K562 (cell line): ENCODE measurements around the gene XPR1. TPM values are rescaled to one million over a fixed set of nuclear protein-coding genes. Genes with fewer than 3 reads are reported as not detected.

Source experiments
- CBFA2T2 ChIP-seq: fragments of 450-650 bp; conservative IDR thresholded peaks from 2 replicates; pipeline ENCODE4 v1.6.1; 2017; ENCODE audit warnings: mild to moderate bottlenecking
- CBFA2T3 ChIP-seq: fragments of 450-650 bp; IDR thresholded peaks from 2 replicates; pipeline ENCODE4 v1.6.1; 2017
- DPF2 ChIP-seq: fragments of 450-650 bp; IDR thresholded peaks from 2 replicates; pipeline ENCODE4 v1.6.1; 2016
- ELF4 ChIP-seq: fragments of 450-650 bp; formaldehyde crosslinking; IDR thresholded peaks from 2 replicates; pipeline ENCODE4 v1.4.0; 2022; ENCODE audit warnings: missing genetic modification characterization
- EP300 ChIP-seq: IDR thresholded peaks from 2 replicates; pipeline ENCODE4 v1.6.1; 2012; ENCODE audit warnings: low read length, improper control_type of control experiment
- ESRRB ChIP-seq: fragments of 250-450 bp; sonication (Bioruptor Pico); IDR thresholded peaks from 2 replicates; pipeline ENCODE4 v1.5.0; 2020; ENCODE audit warnings: mild to moderate bottlenecking, moderate library complexity, borderline replicate concordance
- ETV5 ChIP-seq: sonication (generic); formaldehyde crosslinking; IDR thresholded peaks from 2 replicates; pipeline ENCODE4 v1.4.0; 2020; ENCODE audit warnings: low read depth, mild to moderate bottlenecking, missing genetic modification reagents
- HSF4 ChIP-seq: fragments of 250-450 bp; sonication (Bioruptor Pico); IDR thresholded peaks from 2 replicates; pipeline ENCODE4 v2.1.2; 2022; ENCODE audit warnings: mild to moderate bottlenecking, moderate library complexity, borderline replicate concordance
- JUN ChIP-seq, 2 experiments: sonication (generic) in 1 of 2; formaldehyde crosslinking in 1 of 2; IDR thresholded peaks; 2 replicates each; pipeline versions ENCODE4 v1.6.1 to v1.8.0; 2012 to 2022; ENCODE audit warnings: borderline replicate concordance in 2 of 2, mild to moderate bottlenecking in 2 of 2, improper control_type of control experiment in 1 of 2, low read depth in 1 of 2, low read length in 1 of 2, missing genetic modification reagents in 1 of 2
- L3MBTL2 ChIP-seq: fragments of 450-650 bp; IDR thresholded peaks from 2 replicates; pipeline ENCODE4 v1.6.1; 2016; ENCODE audit warnings: mild to moderate bottlenecking, moderate library complexity
- MYC ChIP-seq, 2 experiments: fragments of 250-450 bp in 1 of 2; sonication (Bioruptor Pico) in 1 of 2; IDR thresholded peaks; 2 replicates each; pipeline versions ENCODE4 v1.5.1 to v1.6.1; 2012 to 2021; ENCODE audit warnings: low read depth in 2 of 2, borderline replicate concordance in 1 of 2, improper control_type of control experiment in 1 of 2, low read length in 1 of 2, mild to moderate bottlenecking in 1 of 2, moderate library complexity in 1 of 2
- SMC3 ChIP-seq: conservative IDR thresholded peaks from 2 replicates; pipeline ENCODE4 v1.6.1; 2011; ENCODE audit warnings: low read depth, low read length, improper control_type of control experiment; ENCODE audit not compliant: insufficient read depth
- TCF3 ChIP-seq: sonication (generic); formaldehyde crosslinking; IDR thresholded peaks from 2 replicates; pipeline ENCODE4 v1.4.0; 2020; ENCODE audit warnings: mild to moderate bottlenecking, missing genetic modification reagents
- ZKSCAN1 ChIP-seq: fragments of 150-350 bp; IDR thresholded peaks from 2 replicates; pipeline ENCODE4 v1.6.1; 2016; ENCODE audit warnings: low read depth, low read length
- polyA plus RNA-seq, 8 experiments: library from polyadenylated mRNA; depleted of rRNA in 4 of 8; stranded (reverse) in 5 of 8; unstranded in 3 of 8; fragments of >200 nt; fragmentation: Nextera tagmentation in 2 of 8; fragmentation: Illumina TruSeq in 1 of 8; extraction: Ambion mirVana in 2 of 8; extraction: Trizol in 1 of 8; gene quantifications; 2 replicates each; pipeline versions ENCODE4 v1.2.1 to v1.2.3, GENCODE V29; 2011 to 2014; ENCODE audit warnings: inconsistent platforms in 1 of 8, missing spikeins in 1 of 8
- total RNA-seq, 7 experiments: library from RNA; depleted of rRNA in 6 of 7; stranded (reverse); fragments of >200 nt in 6 of 7; fragmentation: Illumina TruSeq in 2 of 7; extraction: Trizol in 2 of 7; gene quantifications; 2 replicates each; pipeline versions ENCODE4 v1.2.1 to v1.2.3, GENCODE V29; 2011 to 2021; ENCODE audit warnings: low replicate concordance in 1 of 7
- TF ChIP-seq, protein P1 (sequence below): sonication (generic); formaldehyde crosslinking; IDR thresholded peaks from 2 replicates; pipeline ENCODE4 v1.9.0; 2022; ENCODE audit warnings: mild to moderate bottlenecking, missing genetic modification reagents
- TF ChIP-seq, protein P2 (sequence below): fragments of 250-450 bp; sonication (Bioruptor Pico); IDR thresholded peaks from 2 replicates; pipeline ENCODE4 v1.8.0; 2022; ENCODE audit warnings: inconsistent platforms, mild to moderate bottlenecking, moderate library complexity, borderline replicate concordance
- TF ChIP-seq, protein P3 (sequence below): sonication (generic); formaldehyde crosslinking; IDR thresholded peaks from 2 replicates; pipeline ENCODE4 v1.8.1; 2023; ENCODE audit warnings: mild to moderate bottlenecking, missing genetic modification reagents

XPR1 gene
- total and polyA plus RNA-seq, 9 of the 15 experiments (the other 6 are each of a cell fraction or from before 2014, with no cell fraction given): 3.0 to 66.2 (median 38.6) TPM

DNA sequence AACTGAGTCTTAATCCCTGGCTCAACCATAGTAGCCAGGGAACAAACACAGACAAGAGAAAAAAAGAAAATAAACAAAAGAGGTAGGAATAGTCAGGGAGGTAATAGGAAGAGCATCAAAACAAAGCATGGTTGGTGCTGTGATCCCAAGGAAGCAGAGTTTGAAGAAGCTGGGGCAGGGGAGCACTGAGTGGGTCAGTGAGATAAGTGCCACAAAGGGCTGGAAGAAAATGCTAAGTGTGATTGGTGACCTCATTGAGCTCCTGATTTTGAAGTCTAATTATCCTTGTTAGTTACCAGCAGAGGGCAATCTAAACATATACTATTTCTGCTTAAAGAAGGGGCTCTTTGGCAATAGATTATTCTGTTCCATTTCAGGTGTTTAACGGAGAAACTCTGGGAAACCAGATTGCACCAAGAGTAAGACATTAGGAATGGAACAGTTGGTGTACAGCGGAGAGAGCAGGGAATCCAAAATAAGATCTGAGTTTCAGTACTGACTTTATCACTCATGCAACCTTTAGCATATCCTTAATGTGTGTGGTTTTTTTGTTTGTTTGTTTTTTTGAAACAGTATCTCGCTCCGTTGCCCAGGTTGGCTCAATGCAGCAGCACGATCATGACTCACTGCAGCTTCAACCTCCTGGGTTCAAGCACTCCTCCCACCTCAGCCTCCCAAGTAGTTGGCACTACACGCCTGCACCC is 250.1 kb downstream of the XPR1 start (continued):
- TF ChIP-seq HSF4 (CRISPR knock-in tag) (no peak), JUN (IDR thresholded peaks at IDR 0.05; ENCODE audit: borderline replicate concordance, low read depth, low read length) (0 out of 2 replicates have a peak, but pooled peaks have one; percentile 47), JUN (CRISPR knock-in tag; IDR thresholded peaks at IDR 0.05; ENCODE audit: borderline replicate concordance) (no peak), DPF2 (peak; percentile 58; the same call in 1 of the 2 replicates), ETV5 (no peak), ZKSCAN1 (peak; percentile 51; the same call in 1 of the 2 replicates), EP300 (no peak), ESRRB (CRISPR knock-in tag) (no peak), CBFA2T2 (peak; percentile 15; the same call in 1 of the 2 replicates), TCF3 (CRISPR knock-in tag) (peak; percentile 65), CBFA2T3 (peak; percentile 62), ELF4 (CRISPR knock-in tag) (no peak), SMC3 (peak; percentile 73), L3MBTL2 (no peak), MYC (IDR thresholded peaks at IDR 0.05; ENCODE audit: low read depth, low read length) (no peak), MYC (CRISPR knock-in tag; IDR thresholded peaks at IDR 0.05; ENCODE audit: borderline replicate concordance, low read depth) (no peak)
- TF ChIP-seq, protein P1, sequence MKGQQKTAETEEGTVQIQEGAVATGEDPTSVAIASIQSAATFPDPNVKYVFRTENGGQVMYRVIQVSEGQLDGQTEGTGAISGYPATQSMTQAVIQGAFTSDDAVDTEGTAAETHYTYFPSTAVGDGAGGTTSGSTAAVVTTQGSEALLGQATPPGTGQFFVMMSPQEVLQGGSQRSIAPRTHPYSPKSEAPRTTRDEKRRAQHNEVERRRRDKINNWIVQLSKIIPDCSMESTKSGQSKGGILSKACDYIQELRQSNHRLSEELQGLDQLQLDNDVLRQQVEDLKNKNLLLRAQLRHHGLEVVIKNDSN (CRISPR knock-in tag): no peak
- TF ChIP-seq, protein P2, sequence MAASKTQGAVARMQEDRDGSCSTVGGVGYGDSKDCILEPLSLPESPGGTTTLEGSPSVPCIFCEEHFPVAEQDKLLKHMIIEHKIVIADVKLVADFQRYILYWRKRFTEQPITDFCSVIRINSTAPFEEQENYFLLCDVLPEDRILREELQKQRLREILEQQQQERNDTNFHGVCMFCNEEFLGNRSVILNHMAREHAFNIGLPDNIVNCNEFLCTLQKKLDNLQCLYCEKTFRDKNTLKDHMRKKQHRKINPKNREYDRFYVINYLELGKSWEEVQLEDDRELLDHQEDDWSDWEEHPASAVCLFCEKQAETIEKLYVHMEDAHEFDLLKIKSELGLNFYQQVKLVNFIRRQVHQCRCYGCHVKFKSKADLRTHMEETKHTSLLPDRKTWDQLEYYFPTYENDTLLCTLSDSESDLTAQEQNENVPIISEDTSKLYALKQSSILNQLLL (CRISPR knock-in tag): no peak
- TF ChIP-seq, protein P3, sequence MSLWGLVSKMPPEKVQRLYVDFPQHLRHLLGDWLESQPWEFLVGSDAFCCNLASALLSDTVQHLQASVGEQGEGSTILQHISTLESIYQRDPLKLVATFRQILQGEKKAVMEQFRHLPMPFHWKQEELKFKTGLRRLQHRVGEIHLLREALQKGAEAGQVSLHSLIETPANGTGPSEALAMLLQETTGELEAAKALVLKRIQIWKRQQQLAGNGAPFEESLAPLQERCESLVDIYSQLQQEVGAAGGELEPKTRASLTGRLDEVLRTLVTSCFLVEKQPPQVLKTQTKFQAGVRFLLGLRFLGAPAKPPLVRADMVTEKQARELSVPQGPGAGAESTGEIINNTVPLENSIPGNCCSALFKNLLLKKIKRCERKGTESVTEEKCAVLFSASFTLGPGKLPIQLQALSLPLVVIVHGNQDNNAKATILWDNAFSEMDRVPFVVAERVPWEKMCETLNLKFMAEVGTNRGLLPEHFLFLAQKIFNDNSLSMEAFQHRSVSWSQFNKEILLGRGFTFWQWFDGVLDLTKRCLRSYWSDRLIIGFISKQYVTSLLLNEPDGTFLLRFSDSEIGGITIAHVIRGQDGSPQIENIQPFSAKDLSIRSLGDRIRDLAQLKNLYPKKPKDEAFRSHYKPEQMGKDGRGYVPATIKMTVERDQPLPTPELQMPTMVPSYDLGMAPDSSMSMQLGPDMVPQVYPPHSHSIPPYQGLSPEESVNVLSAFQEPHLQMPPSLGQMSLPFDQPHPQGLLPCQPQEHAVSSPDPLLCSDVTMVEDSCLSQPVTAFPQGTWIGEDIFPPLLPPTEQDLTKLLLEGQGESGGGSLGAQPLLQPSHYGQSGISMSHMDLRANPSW (CRISPR knock-in tag): no peak
